Measurements from ENCODE around the gene DMKN.
A peak's percentile ranks its signal among the peaks of the same experiment; 100 is the strongest.
"Not testable (repeated sequence)": the region's sequence is repeated elsewhere in the genome, so short reads cannot be mapped to it uniquely, and the experiment has no call there.

Gene DMKN

GRCh38 chr19:35497406-35497805, 16.0 kb downstream of the DMKN start:
- no peak for DNase-seq (ENCODE audit: low read depth)

GRCh38 chr19:35495107-35496064, 18.1 kb downstream of the DMKN start:
- DNase-seq (ENCODE audit: low read depth), result peak; percentile 55

GRCh38 chr19:35493971-35494370, 19.5 kb downstream of the DMKN start:
- DNase-seq (ENCODE audit: low read depth), result no peak

- no peak for DNase-seq (ENCODE audit: low read depth)
Measured at GRCh38 chr19:35491836-35492360, 21.6 kb downstream of the DMKN start.

GRCh38 chr19:35490364-35490763, 23.1 kb downstream of the DMKN start, which contains the start of gene KRTDAP:
Gene KRTDAP (minus strand): TSS chr19:35490464. CDS start chr19:35490442, 22 bp downstream.
- DNase-seq (ENCODE audit: low read depth), result no peak

- DNase-seq (ENCODE audit: low read depth), result no peak
Measured at GRCh38 chr19:35488677-35489076, 24.8 kb downstream of the DMKN start.

- no peak for DNase-seq (ENCODE audit: low read depth)
Measured at GRCh38 chr19:35487656-35488182, 25.7 kb downstream of the DMKN start.

- DNase-seq (ENCODE audit: low read depth), result no peak
Measured at GRCh38 chr19:35486268-35486708, 27.2 kb downstream of the DMKN start.

- DNase-seq (ENCODE audit: low read depth), result no peak
Measured at GRCh38 chr19:35484252-35485036, 29.0 kb downstream of the DMKN start.

GRCh38 chr19:35483089-35483488, 30.4 kb downstream of the DMKN start:
- DNase-seq (ENCODE audit: low read depth), result no peak

GRCh38 chr19:35478794-35479677, 34.4 kb downstream of the DMKN start:
- DNase-seq (ENCODE audit: low read depth), result no peak

GRCh38 chr19:35476149-35476548, 37.3 kb downstream of the DMKN start:
- DNase-seq (ENCODE audit: low read depth), result no peak

- DNase-seq (ENCODE audit: low read depth), result not testable (repeated sequence)
Measured at GRCh38 chr19:35474594-35474993, 38.9 kb downstream of the DMKN start.

GRCh38 chr19:35474104-35474503, 39.3 kb downstream of the DMKN start:
- DNase-seq (ENCODE audit: low read depth), result no peak

GRCh38 chr19:35471946-35472345, 41.5 kb downstream of the DMKN start:
- DNase-seq (ENCODE audit: low read depth), result no peak

- DNase-seq (ENCODE audit: low read depth), result not testable (repeated sequence)
Measured at GRCh38 chr19:35471075-35471474, 42.4 kb downstream of the DMKN start.

- no peak for DNase-seq (ENCODE audit: low read depth)
Measured at GRCh38 chr19:35470128-35470527, 43.3 kb downstream of the DMKN start.

GRCh38 chr19:35468637-35469036, 44.8 kb downstream of the DMKN start:
- DNase-seq (ENCODE audit: low read depth), result peak; percentile 12

- no peak for DNase-seq (ENCODE audit: low read depth)
Measured at GRCh38 chr19:35466259-35466658, 47.2 kb downstream of the DMKN start.

GRCh38 chr19:35462956-35463355, 50.5 kb downstream of the DMKN start:
- DNase-seq (ENCODE audit: low read depth), result not testable (repeated sequence)

- no peak for DNase-seq (ENCODE audit: low read depth)
Measured at GRCh38 chr19:35462476-35462953, 50.9 kb downstream of the DMKN start.
